Smooth muscle cell (in vitro differentiated cells): ENCODE data around the gene CPSF3. TPM values are rescaled to one million over a fixed set of nuclear protein-coding genes. Genes with fewer than 3 reads are reported as not detected.

ENCODE experiments used
- DNase-seq: peaks from one replicate; lab custom pipeline; 2025; ENCODE audit not compliant: unreplicated experiment; lab: John Stamatoyannopoulos, UW
- H2AFZ ChIP-seq: fragments of 200-600 bp; sonication (generic); 2 replicates; pipeline ENCODE4 v1.6.0; 2016; ENCODE audit warnings: antibody characterized with exemption, low read depth, mild to moderate bottlenecking
- H3F3A ChIP-seq: fragments of 200-600 bp; sonication (generic); 2 replicates; pipeline ENCODE4 v1.6.0; 2017; ENCODE audit warnings: antibody characterized with exemption, low read depth
- H3K27ac ChIP-seq: fragments of 200-600 bp; sonication (generic); 2 replicates; pipeline ENCODE4 v1.5.1; 2016; ENCODE audit warnings: low read depth, mild to moderate bottlenecking
- H3K27me3 ChIP-seq: fragments of 200-600 bp; sonication (generic); 2 replicates; pipeline ENCODE4 v1.6.1; 2016; ENCODE audit warnings: low read depth, mild to moderate bottlenecking
- H3K36me3 ChIP-seq: fragments of 200-600 bp; sonication (generic); 2 replicates; pipeline ENCODE4 v1.5.1; 2016; ENCODE audit warnings: low read depth
- H3K4me1 ChIP-seq: fragments of 200-600 bp; sonication (generic); 2 replicates; pipeline ENCODE4 v1.5.1; 2016; ENCODE audit warnings: low read depth
- H3K4me2 ChIP-seq: fragments of 200-600 bp; sonication (generic); 2 replicates; pipeline ENCODE4 v1.6.0; 2016; ENCODE audit warnings: mild to moderate bottlenecking
- H3K4me3 ChIP-seq: fragments of 200-600 bp; sonication (generic); 2 replicates; pipeline ENCODE4 v1.5.1; 2016; ENCODE audit warnings: mild to moderate bottlenecking
- H3K79me2 ChIP-seq: fragments of 200-600 bp; sonication (generic); 2 replicates; pipeline ENCODE4 v1.6.0; 2016; ENCODE audit warnings: low read depth, mild to moderate bottlenecking
- H3K9ac ChIP-seq: fragments of 200-600 bp; sonication (generic); 2 replicates; pipeline ENCODE4 v1.6.0; 2016; ENCODE audit warnings: low read depth
- H3K9me3 ChIP-seq: fragments of 200-600 bp; sonication (generic); replicated peaks from 2 replicates; pipeline ENCODE4 v1.5.1; 2016; ENCODE audit warnings: low read depth
- H4K20me1 ChIP-seq: fragments of 200-600 bp; sonication (generic); 2 replicates; pipeline ENCODE4 v1.6.0; 2016; ENCODE audit warnings: low read depth
- CTCF ChIP-seq: fragments of 200-600 bp; sonication (generic); IDR thresholded peaks from 2 replicates; pipeline ENCODE4 v1.5.1; 2017; ENCODE audit warnings: borderline replicate concordance, mild to moderate bottlenecking, antibody characterized with exemption; ENCODE audit not compliant: insufficient read depth, poor library complexity, severe bottlenecking
- WGBS: methylation state at CpG from one replicate; pipeline ENCODE4 v1.1.7; 2016; ENCODE audit warnings: low lambda C conversion rate; 5-methylcytosine and 5-hydroxymethylcytosine counted together
- polyA plus RNA-seq: library from polyadenylated mRNA; unstranded; fragments of >200 nt; fragmentation: Nextera tagmentation; extraction: Ambion mirVana; gene quantifications from 2 replicates; pipeline ENCODE4 v1.2.1, GENCODE V29; 2016
- total RNA-seq: library from RNA; depleted of rRNA; stranded (reverse); fragments of >200 nt; gene quantifications from 2 replicates; pipeline ENCODE4 v1.2.3, GENCODE V29; 2014

The CPSF3 gene
- total and polyA plus RNA-seq, 2 experiments from 2014 or later = 30.3 to 52.6 TPM

GRCh38 chr2:9472511-9472910 lies 49.1 kb downstream of the CPSF3 start:
- H3K9me3 ChIP-seq = no peaks in the 10 kb centered on the region
- peaks cover 4% of the 10 kb centered on the region for H4K20me1 ChIP-seq
- no peak overlapping the region for H2AFZ ChIP-seq
- H3K79me2 ChIP-seq = peaks cover 13% of the 10 kb centered on the region
- no peak overlapping the region for H3K4me3 ChIP-seq
- no peak for TF ChIP-seq CTCF
- H3K4me1 ChIP-seq = no peaks in the 10 kb centered on the region
- H3K27me3 ChIP-seq = no peaks in the 10 kb centered on the region
- WGBS = 94% methylated on average over 9 of the region's 9 CpGs
- H3K27ac ChIP-seq = no peak overlapping the region
- DNase-seq = no peak
- H3K36me3 ChIP-seq = no peaks in the 10 kb centered on the region
- H3F3A ChIP-seq = peaks cover 14% of the 10 kb centered on the region
- no peak overlapping the region for H3K9ac ChIP-seq
- no peak overlapping the region for H3K4me2 ChIP-seq

- Histone ChIP-seq H3K27ac (no peak overlapping the region), H3K27me3 (no peaks in the 10 kb centered on the region), H2AFZ (no peak overlapping the region), H3K9ac (no peak overlapping the region), H3K9me3 (no peaks in the 10 kb centered on the region), H3K79me2 (peaks cover 14% of the 10 kb centered on the region), H4K20me1 (peaks cover 13% of the 10 kb centered on the region), H3F3A (peaks cover 14% of the 10 kb centered on the region), H3K4me2 (peak overlapping the region; percentile 96), H3K4me3 (peak overlapping the region; percentile 80), H3K36me3 (no peaks in the 10 kb centered on the region), H3K4me1 (no peaks in the 10 kb centered on the region)
- WGBS = 30% methylated on average over 24 of the region's 24 CpGs
- no peak for DNase-seq
- no peak for TF ChIP-seq CTCF
Observed at GRCh38 chr2:9473308-9473984, 50.0 kb downstream of the CPSF3 start.

GRCh38 chr2:9473985-9474360 lies 50.5 kb downstream of the CPSF3 start:
- peaks cover 17% of the 10 kb centered on the region for H4K20me1 ChIP-seq
- no peak for TF ChIP-seq CTCF
- H3K79me2 ChIP-seq = peaks cover 20% of the 10 kb centered on the region
- H3K4me2 ChIP-seq = peak overlapping the region; percentile 96
- H3K27ac ChIP-seq = no peak overlapping the region
- H2AFZ ChIP-seq = peak overlapping the region; percentile 28
- no peaks in the 10 kb centered on the region for H3K27me3 ChIP-seq
- H3K9ac ChIP-seq = no peak overlapping the region
- no peaks in the 10 kb centered on the region for H3K36me3 ChIP-seq
- H3K9me3 ChIP-seq = no peaks in the 10 kb centered on the region
- no peak for DNase-seq
- 9% methylated on average over 39 of the region's 39 CpGs for WGBS
- peak overlapping the region; percentile 80 for H3K4me3 ChIP-seq
- H3F3A ChIP-seq = peaks cover 14% of the 10 kb centered on the region
- H3K4me1 ChIP-seq = no peaks in the 10 kb centered on the region
